Measurements from ENCODE around the gene H1-8.

H1-8 gene

DNA sequence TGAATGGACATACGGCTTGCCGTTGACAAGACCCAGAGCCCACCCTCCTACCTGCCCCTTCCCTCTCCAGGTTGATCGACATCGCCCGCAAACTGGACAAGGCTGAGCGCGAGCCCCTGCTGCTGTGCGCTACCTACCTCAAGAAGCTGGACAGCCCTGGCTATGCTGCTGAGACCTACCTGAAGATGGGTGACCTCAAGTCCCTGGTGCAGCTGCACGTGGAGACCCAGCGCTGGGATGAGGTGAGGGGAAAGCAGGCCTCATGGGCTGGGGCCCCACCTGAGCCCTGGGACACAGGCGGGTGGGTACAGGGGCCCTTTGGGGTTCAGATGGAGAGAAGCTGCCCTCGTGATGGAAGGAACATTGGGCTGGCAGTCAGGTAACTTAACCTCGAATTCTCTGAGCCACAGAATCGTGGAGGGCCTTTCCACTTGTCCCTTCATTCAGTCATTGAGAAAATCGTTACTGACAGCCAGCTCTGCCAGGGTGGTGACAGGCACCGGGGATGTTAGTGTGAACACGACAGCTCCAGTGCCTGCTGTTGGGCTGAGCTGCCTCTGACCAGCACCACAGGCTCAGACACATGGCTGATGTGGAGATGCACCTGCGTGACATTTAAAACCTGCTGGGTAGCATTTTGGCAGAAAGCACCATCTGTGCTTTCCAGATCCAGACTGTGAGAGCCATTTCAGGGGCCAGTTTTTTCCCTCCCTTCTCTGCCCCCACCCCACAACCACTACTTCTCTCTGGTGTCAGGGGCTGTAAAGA lies 40.1 kb upstream of the H1-8 start:
- no peak for DNase-seq (ENCODE audit: extremely low read depth, low read depth)
- TF ChIP-seq, protein P1, sequence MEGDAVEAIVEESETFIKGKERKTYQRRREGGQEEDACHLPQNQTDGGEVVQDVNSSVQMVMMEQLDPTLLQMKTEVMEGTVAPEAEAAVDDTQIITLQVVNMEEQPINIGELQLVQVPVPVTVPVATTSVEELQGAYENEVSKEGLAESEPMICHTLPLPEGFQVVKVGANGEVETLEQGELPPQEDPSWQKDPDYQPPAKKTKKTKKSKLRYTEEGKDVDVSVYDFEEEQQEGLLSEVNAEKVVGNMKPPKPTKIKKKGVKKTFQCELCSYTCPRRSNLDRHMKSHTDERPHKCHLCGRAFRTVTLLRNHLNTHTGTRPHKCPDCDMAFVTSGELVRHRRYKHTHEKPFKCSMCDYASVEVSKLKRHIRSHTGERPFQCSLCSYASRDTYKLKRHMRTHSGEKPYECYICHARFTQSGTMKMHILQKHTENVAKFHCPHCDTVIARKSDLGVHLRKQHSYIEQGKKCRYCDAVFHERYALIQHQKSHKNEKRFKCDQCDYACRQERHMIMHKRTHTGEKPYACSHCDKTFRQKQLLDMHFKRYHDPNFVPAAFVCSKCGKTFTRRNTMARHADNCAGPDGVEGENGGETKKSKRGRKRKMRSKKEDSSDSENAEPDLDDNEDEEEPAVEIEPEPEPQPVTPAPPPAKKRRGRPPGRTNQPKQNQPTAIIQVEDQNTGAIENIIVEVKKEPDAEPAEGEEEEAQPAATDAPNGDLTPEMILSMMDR (IDR thresholded peaks at IDR 0.05; ENCODE audit: low read depth, low read length), result no peak

DNA sequence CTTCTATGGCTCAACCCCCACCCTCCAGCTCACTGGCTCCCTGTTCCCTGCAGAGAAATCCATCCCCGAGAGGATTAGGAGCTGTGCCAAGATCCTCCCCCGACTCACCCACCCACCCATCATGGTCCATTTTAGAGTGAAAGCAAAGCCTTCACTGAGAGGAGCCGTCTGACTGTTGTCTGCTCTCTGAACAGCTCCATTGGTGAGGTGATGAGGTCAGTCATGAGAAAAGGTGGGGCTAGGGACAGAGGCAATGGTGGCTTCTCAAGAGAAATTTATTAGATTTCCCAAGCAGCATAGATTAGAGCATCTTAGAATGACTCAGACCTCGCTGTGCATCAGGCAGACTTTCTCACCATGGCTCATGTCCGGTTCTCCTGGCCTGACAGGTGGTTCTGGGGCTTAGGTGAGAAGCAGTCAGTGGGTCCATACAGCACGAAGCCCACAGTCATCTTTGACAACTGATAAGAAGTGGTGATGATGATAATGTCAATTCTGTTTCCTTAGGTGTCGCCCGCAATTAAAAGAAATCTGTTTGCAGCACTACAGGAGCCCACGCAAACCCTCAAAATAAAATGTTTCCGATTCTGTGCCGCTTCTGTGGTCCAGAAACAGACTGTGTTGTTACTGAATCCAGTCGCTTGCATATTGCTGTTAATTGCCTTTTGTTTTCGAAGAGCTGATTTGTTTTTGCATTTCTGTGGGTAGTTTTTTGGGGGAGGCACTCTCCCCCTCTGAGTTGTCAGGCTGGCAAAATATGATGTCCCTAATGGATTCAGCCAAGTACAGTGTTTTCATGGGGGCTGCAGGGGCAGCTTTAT lies 39.3 kb upstream of the H1-8 start:
- TF ChIP-seq, protein P1 (IDR thresholded peaks at IDR 0.05; ENCODE audit: low read depth, low read length), result no peak
- DNase-seq (ENCODE audit: extremely low read depth, low read depth), result no peak

DNA sequence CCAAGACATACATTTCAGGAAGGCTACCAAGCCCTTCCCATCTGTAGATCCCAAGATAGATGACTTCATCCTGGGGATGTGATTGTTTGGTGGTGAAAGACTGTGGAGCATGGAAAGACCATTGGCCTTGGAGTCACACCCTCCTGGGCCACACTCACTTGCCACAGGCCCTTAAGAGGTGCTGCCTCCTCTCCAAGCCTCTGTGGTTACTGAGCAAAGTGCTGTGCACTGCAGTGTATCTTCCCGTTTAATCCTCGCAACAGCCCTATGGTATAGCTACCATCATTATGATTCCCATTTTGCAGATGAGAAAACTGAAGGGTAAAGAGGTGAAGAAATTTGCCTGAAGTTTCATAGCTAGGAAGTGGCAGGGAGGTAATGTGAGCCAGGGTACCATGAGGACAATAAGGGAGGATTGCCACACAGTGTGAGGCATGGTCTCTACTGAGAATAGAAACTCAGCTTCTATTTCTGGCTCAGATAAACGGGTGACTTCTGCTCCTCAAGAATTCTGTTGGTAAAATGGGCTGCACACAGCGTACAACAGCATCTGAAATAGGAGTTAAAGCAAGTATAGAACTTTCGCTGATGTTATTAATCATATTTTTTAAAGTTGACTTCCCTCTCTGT lies 38.4 kb upstream of the H1-8 start:
- TF ChIP-seq, protein P1 (IDR thresholded peaks at IDR 0.05; ENCODE audit: low read depth, low read length), result no peak
- no peak for DNase-seq (ENCODE audit: extremely low read depth, low read depth)

DNA sequence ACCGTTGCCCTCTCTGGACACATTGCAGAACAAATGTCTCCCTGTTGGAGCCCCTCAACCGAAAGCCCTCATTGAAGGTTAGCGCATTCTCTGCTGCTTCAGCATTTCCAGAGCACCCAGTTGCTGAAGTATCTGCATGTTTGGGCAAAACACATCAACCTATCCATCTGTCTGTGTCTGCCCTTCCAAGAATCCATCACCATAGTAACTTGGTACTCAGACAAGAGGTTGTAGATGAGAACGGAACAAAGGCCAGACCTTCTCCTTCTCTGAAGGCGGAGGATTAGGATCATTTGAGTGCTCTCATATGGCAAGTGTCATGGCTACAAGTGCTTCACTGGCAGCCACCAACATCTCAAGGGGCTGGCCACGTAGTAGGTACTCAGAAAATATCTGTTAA lies 37.6 kb upstream of the H1-8 start:
- TF ChIP-seq, protein P1 (IDR thresholded peaks at IDR 0.05; ENCODE audit: low read depth, low read length), result no peak
- DNase-seq (ENCODE audit: extremely low read depth, low read depth), result no peak

DNA sequence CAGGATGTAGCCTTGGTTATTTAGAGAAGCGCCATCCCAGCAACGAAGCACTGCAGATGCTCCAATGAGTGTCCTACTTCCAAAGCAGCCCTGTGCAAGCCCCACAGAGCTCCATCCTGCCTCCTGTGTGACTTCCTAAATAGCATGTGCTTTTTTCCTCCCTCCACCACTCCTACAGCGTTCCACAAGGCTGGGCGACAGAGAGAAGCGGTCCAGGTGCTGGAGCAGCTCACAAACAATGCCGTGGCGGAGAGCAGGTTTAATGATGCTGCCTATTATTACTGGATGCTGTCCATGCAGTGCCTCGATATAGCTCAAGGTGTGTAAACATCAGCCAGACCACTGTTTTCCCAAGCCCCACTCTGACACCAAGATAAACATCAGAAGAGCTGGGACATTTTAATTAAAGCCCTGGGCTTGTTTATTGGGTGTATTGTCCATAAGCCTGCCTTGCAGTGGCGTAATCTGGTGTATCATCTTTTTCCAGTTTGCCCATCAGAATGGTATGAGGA lies 36.7 kb upstream of the H1-8 start:
- no peak for DNase-seq (ENCODE audit: extremely low read depth, low read depth)
- TF ChIP-seq, protein P1 (IDR thresholded peaks at IDR 0.05; ENCODE audit: low read depth, low read length), result no peak

DNA sequence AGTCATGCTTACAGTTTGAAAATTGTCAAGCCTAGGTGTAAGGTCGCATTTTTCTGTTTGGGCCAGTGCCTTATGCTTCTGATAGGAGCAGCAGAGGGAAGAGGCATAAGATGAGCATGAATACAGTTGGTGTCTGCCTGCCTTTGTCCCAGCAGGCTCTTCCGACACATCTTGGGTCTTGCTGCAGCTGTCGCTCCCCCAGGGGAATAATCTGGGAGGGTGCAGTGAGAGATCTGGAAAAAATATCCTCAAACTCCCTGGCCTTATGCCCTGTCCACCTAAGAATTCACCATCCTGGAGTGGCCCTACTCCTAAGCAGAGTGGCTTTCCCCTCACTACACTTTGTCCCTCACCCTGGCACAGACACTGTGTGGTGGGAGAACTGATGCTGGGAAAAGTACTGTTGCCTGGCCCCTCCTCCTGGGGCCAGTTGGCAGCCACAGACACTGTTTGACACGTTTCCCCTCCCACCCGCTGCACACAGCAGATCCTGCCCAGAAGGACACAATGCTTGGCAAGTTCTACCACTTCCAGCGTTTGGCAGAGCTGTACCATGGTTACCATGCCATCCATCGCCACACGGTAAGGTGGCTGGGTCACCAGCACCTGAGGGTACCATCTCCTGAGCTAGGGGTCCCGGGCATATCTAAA lies 35.7 kb upstream of the H1-8 start:
- no peak for DNase-seq (ENCODE audit: extremely low read depth, low read depth)
- TF ChIP-seq, protein P1 (IDR thresholded peaks at IDR 0.05; ENCODE audit: low read depth, low read length), result no peak

Data from AG09319 (cell line).